MCF 10A (cell line): Measurements from ENCODE around the gene DLG2. TPM values are rescaled to one million over a fixed set of nuclear protein-coding genes. Genes with fewer than 3 reads are reported as not detected.

Experiments
- BruUV-seq: library from RNA; stranded (reverse); fragments of 400-500 nt; replicated peaks from 2 replicates; lab custom pipeline; 2021; lab: Mats Ljungman, UMichigan
- CTCF ChIA-PET: fragments of 300-600 bp; sonication (Branson Sonifier 250); formaldehyde crosslinking; extraction: SDS; loops from one replicate; lab custom pipeline; 2021; ENCODE audit warnings: antibody characterized with exemption, inconsistent platforms; lab: Yijun Ruan, JAX
- POLR2A ChIA-PET: fragments of 300-600, 350-650 bp; sonication (Branson Sonifier 250); formaldehyde crosslinking; extraction: SDS; loops from one replicate; lab custom pipeline; 2020; ENCODE audit warnings: antibody characterized with exemption, inconsistent platforms; lab: Yijun Ruan, JAX
- DNase-seq: peaks from one replicate; pipeline ENCODE4 v3.0.0-alpha.2; 2018; ENCODE audit not compliant: unreplicated experiment
- H3K27ac Mint-ChIP-seq: one replicate; pipeline ENCODE4 v1.8.0; 2022; ENCODE audit warnings: mild to moderate bottlenecking, low read depth, mixed read lengths; ENCODE audit not compliant: unreplicated experiment
- H3K27me3 Mint-ChIP-seq: one replicate; pipeline ENCODE4 v1.8.0; 2022; ENCODE audit warnings: mixed read lengths; ENCODE audit not compliant: insufficient read depth, unreplicated experiment
- H3K36me3 Mint-ChIP-seq: one replicate; pipeline ENCODE4 v1.8.0; 2022; ENCODE audit warnings: mild to moderate bottlenecking, moderate library complexity, mixed read lengths; ENCODE audit not compliant: insufficient read depth, unreplicated experiment
- H3K4me1 Mint-ChIP-seq: one replicate; pipeline ENCODE4 v1.8.0; 2022; ENCODE audit warnings: mixed read lengths; ENCODE audit not compliant: insufficient read depth, unreplicated experiment
- H3K4me3 Mint-ChIP-seq: one replicate; pipeline ENCODE4 v1.8.0; 2022; ENCODE audit warnings: mild to moderate bottlenecking, moderate library complexity, mixed read lengths; ENCODE audit not compliant: unreplicated experiment
- H3K9me3 Mint-ChIP-seq: one replicate; pipeline ENCODE4 v1.8.0; 2022; ENCODE audit warnings: mixed read lengths; ENCODE audit not compliant: unreplicated experiment
- CTCF ChIP-seq: fragments of 200-600 bp; IDR thresholded peaks from one replicate; pipeline ENCODE4 v1.8.0; 2022; ENCODE audit warnings: antibody characterized with exemption, mild to moderate bottlenecking; ENCODE audit not compliant: unreplicated experiment
- intact Hi-C: fragments of 100-400 bp; cut with micrococcal nuclease; formaldehyde crosslinking; loops from 2 replicates; pipeline ENCODE4 v1.14.1; 2022
- total RNA-seq: library from RNA; stranded (reverse); gene quantifications from 2 replicates; pipeline ENCODE4 v1.2.3, GENCODE V29; 2022

Gene DLG2
- total RNA-seq, 1 experiment from 2014 or later: 0.26 TPM

GRCh38 chr11:83410605-83411565 is 2216.3 kb downstream of the DLG2 start:
- DNase-seq: no peak
- Mint-ChIP-seq H3K4me1 (no peaks in the 10 kb centered on the region), H3K27ac (no peak overlapping the region), H3K36me3 (no peaks in the 10 kb centered on the region), H3K27me3 (no peaks in the 10 kb centered on the region), H3K9me3 (peaks cover 5% of the 10 kb centered on the region), H3K4me3 (no peak overlapping the region)
- CTCF ChIA-PET: interaction anchor here (0.5 to 1.2 kb wide), 3 partner anchors 56 to 406 kb away, joined by 3 read pairs; no protein-coding TSS in a partner anchor
- POLR2A ChIA-PET: interaction anchor here (0.7 kb wide), 1 partner anchor 288 kb away, joined by 3 read pairs; no protein-coding TSS in a partner anchor
- intact Hi-C loops: no loop called here
- BruUV-seq: no TSS peak
- TF ChIP-seq CTCF: no peak

DNA sequence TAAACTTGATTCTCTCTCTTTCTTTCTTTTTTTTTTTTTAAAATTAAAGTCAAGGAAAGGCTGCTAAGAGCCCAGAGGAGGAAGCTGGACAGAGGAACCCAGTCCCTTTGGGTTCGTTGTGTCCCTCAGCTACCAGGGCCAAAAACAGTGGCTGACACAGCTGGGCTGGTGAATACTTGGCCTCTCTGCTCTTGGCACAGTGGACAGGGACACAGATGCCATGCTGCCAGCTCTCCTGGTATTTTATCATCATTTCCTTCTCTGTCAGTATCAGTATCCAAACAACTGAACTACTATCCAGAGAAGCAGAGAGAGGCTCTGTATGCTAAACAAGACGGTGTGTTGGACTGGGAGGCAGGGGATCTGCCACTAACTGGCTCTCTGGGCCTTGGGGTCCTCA is 2217.3 kb downstream of the DLG2 start:
- CTCF ChIA-PET: interaction anchor here (0.8 kb wide), 1 partner anchor 406 kb away, joined by 4 read pairs; no protein-coding TSS in a partner anchor
- Mint-ChIP-seq H3K36me3 (no peaks in the 10 kb centered on the region), H3K27ac (no peak overlapping the region), H3K27me3 (no peaks in the 10 kb centered on the region), H3K9me3 (no peaks in the 10 kb centered on the region), H3K4me3 (no peak overlapping the region), H3K4me1 (no peaks in the 10 kb centered on the region)
- TF ChIP-seq CTCF: no peak
- POLR2A ChIA-PET: interaction anchor here (0.7 kb wide), 1 partner anchor 289 kb away, joined by 3 read pairs; no protein-coding TSS in a partner anchor
- DNase-seq: no peak
- no TSS peak for BruUV-seq
- intact Hi-C loops: no loop called here

DNA sequence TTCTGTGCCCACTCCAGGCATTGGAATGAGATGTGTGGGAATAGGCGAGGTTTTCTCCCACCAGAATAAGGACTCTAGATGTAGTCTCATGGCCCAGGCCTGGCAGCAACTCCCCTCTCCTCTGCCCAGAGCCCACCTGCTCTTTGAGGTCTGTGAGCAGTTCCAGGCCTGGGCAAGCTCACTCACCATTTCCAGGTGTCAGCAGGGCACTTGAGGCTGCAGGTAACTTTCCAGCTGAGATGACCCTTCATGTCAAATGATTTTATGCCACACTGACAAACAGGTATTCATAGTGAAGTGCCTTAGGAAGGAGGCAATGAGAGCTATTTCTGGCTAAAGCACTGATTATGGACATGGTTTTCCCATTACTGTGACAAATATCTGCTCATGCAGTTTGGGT is 2217.7 kb downstream of the DLG2 start:
- Mint-ChIP-seq H3K27ac (no peak overlapping the region), H3K9me3 (no peaks in the 10 kb centered on the region), H3K27me3 (no peaks in the 10 kb centered on the region), H3K36me3 (no peaks in the 10 kb centered on the region), H3K4me1 (no peaks in the 10 kb centered on the region), H3K4me3 (no peak overlapping the region)
- BruUV-seq: no TSS peak
- TF ChIP-seq CTCF: no peak
- ChIA-PET CTCF (interaction anchor here (0.8 kb wide), 1 partner anchor 406 kb away, joined by 4 read pairs; no protein-coding TSS in a partner anchor), POLR2A (no interaction called here)
- no peak for DNase-seq
- intact Hi-C loops: no loop called here

GRCh38 chr11:83408946-83409345 is 2218.2 kb downstream of the DLG2 start:
- ChIA-PET CTCF (no interaction called here), POLR2A (no interaction called here)
- TF ChIP-seq CTCF: no peak
- Mint-ChIP-seq H3K4me3 (no peak overlapping the region), H3K4me1 (peaks cover under 1% of the 10 kb centered on the region), H3K9me3 (no peaks in the 10 kb centered on the region), H3K27ac (no peak overlapping the region), H3K27me3 (no peaks in the 10 kb centered on the region), H3K36me3 (no peaks in the 10 kb centered on the region)
- intact Hi-C loops: no loop called here
- no TSS peak for BruUV-seq
- DNase-seq: no peak
